RWPE1 (cell line): ENCODE measurements around the gene TENM4.

Experiments used
- CTCF ChIA-PET: fragments of 350-600 bp; sonication (Branson Sonifier 250); formaldehyde crosslinking; extraction: SDS; loops from one replicate; lab custom pipeline; 2021; lab: Yijun Ruan, JAX
- POLR2A ChIA-PET: fragments of 400-600 bp; formaldehyde crosslinking; extraction: SDS; loops from one replicate; lab custom pipeline; 2020; ENCODE audit warnings: antibody characterized with exemption; ENCODE audit not compliant: low non-redundant PET; lab: Yijun Ruan, JAX
- DNase-seq: peaks from one replicate; pipeline ENCODE4 v3.0.0; 2012; ENCODE audit warnings: low spot score
- H3K27ac ChIP-seq: fragments of 450-650 bp; 2 replicates; pipeline ENCODE4 v1.5.1; 2017
- TF ChIP-seq, protein P1 (sequence below): fragments of 450-650 bp; conservative IDR thresholded peaks from 2 replicates; pipeline ENCODE4 v1.5.1; 2017; ENCODE audit warnings: low read depth, mild to moderate bottlenecking

The TENM4 gene

DNA sequence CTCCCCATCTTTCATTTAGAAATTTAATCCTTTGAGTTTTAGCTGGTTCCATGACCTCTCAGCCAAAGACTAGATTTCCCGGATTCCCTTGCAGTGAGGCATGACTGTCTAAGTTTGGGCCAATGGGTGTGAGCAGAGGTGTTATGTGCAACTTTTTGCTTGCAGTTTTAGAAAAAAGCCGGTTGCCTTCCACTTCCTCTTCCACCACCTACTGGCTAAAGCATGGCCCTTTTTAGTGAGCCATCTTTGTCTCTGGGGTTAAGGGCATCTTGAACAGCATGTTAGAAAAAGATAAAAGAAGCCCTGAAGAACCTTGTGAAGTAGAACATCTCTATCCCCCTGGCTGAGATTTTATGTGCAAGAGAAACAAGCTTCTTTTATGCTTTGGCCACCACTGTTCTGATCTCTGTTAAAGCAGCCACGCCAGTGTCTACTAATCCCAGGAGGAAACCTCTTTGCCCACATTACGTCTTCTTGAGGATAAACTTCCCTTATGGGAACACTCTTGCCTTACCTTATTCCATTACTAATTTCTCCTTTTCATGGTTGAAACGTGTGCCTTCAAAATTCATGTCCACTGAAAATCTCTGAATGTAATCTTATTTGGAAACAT is 279.9 kb downstream of the TENM4 start:
- DNase-seq, result no peak
- no peak overlapping the region for H3K27ac ChIP-seq
- ChIA-PET CTCF (no interaction called here), POLR2A (no interaction called here)
- TF ChIP-seq, protein P1, sequence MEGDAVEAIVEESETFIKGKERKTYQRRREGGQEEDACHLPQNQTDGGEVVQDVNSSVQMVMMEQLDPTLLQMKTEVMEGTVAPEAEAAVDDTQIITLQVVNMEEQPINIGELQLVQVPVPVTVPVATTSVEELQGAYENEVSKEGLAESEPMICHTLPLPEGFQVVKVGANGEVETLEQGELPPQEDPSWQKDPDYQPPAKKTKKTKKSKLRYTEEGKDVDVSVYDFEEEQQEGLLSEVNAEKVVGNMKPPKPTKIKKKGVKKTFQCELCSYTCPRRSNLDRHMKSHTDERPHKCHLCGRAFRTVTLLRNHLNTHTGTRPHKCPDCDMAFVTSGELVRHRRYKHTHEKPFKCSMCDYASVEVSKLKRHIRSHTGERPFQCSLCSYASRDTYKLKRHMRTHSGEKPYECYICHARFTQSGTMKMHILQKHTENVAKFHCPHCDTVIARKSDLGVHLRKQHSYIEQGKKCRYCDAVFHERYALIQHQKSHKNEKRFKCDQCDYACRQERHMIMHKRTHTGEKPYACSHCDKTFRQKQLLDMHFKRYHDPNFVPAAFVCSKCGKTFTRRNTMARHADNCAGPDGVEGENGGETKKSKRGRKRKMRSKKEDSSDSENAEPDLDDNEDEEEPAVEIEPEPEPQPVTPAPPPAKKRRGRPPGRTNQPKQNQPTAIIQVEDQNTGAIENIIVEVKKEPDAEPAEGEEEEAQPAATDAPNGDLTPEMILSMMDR, result no peak

DNA sequence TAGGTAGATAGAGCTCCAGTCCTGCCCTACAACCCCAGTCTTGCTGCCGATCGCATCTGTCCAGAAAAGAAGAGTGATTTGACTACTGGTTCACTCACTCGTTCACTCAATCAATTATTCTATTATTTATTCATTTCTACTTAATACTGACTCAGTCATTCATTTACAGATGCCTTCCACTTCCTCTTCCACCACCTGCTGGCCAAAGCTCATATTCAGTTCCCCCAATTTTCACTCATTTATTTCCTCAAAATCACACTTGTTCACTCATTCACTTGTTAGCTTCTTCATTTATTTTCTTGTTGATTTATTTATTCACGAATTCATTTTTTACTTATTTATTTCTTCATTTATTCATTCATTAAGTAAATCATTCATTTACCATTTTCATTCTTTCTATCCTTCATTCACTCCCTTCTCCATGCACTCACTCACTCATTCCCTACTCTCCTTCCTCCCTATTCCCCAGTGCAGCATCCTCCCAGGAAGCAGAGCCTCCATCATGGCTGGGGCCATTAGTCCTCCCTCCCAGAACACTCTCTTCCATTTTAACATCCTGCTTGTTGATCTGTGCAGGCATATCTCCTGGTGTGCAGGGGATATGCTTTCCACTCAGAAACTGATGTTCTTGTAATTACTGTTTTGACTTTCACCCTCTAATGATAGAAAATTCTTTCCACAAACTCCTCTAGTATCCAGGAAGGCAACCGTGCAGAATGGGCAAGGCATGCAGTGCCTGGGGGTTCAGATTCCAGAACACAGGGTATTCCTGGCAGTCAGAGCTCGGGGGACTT is 281.0 kb downstream of the TENM4 start:
- CTCF ChIA-PET, result interaction anchor here (0.7 kb wide), 2 partner anchors 37 to 552 kb away, joined by 3 read pairs; no protein-coding TSS in a partner anchor
- TF ChIP-seq, protein P1, result no peak
- POLR2A ChIA-PET, result no interaction called here
- no peak for DNase-seq
- no peak overlapping the region for H3K27ac ChIP-seq

DNA sequence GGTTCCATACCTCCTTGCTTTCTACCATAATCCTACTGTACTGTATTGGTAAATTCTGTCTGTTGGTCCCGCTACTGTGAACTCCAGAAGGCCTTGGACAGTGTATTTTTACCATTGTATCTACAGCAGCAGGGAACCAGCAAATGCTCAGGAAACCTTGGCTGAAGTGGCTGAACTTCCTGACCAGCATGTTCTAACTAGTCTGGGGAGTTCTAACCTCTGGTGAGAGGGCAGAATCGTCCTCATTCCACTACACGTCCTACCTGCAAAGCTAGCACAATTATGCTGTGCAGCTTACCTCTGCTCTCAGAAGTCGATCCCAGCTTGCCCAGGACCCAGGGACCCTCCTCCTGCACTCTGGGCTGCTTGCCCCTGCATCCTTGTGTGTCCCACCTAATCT is 283.1 kb downstream of the TENM4 start:
- no peak for DNase-seq
- ChIA-PET POLR2A (no interaction called here), CTCF (no interaction called here)
- TF ChIP-seq, protein P1, result no peak
- peak overlapping the region; percentile 43; the same call in 1 of the 2 replicates for H3K27ac ChIP-seq

DNA sequence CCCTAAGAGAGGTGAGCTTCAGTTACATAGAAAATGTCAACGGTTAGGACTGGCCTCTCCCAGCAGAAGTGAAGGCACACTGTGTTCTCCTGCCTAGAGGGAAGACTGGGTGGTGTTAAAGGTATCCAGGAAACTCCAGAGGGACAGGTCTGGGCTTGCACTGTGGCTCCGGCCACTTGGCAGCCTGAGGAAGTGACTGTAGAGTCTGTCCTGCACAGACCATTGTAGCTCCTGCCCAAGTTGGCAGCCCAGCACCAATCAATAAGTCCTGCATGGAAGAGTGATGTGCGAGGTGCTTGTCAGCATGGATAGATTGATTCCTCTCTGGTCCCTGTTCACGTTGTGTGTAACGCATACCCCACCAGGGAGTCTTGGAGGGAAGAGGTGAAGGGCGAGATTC is 284.8 kb downstream of the TENM4 start:
- peak; percentile 36 for DNase-seq
- ChIA-PET POLR2A (no interaction called here), CTCF (interaction anchor here (0.6 kb wide), 1 partner anchor 186 kb away, joined by 3 read pairs; no protein-coding TSS in a partner anchor)
- TF ChIP-seq, protein P1, result no peak
- H3K27ac ChIP-seq, result peak overlapping the region; percentile 46

DNA sequence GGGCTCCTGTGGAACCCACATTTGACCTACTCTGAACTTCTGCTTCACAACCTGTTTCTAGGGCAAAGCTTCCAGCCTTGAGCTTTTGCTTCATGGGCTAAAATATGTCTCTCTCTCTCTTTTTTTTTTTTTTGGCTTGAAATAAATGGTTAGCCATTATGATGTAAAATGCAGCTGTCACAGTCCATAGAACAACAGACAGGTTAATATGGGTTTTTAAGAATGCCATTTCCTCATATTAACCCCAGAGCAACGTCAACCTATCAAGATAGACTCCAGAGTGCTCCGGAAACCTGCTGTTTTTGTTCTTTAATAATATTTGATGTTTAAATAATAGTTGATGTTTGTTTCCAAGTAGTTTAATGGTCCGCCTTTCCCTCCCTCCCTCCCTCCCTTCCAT is 285.6 kb downstream of the TENM4 start:
- ChIA-PET POLR2A (no interaction called here), CTCF (interaction anchor here (0.5 to 0.6 kb wide), 2 partner anchors 120 to 1054 kb away, joined by 4 to 5 read pairs; no protein-coding TSS in a partner anchor)
- no peak overlapping the region for H3K27ac ChIP-seq
- DNase-seq, result no peak
- TF ChIP-seq, protein P1, result no peak

DNA sequence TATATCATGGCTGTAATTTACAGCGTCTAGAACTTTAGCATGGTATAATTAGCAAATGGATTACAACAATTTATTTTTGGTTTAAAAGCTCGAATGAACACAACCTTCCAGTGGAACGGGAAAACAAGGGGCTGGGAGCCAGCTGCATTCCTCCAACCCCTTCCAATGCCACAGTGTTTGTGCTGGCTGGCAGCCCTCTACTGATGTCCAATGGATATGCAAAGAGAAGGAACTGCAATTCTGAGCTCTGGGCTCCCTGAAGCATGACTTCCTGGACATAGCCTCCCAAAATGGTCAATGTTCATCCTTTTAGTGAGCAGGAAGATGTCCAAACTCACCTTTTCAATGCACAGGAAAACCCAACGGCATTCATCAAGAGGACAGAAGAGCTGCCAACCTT is 288.3 kb downstream of the TENM4 start:
- POLR2A ChIA-PET, result no interaction called here
- no peak overlapping the region for H3K27ac ChIP-seq
- TF ChIP-seq, protein P1, result no peak
- CTCF ChIA-PET, result no interaction called here
- DNase-seq, result no peak
